GM13977 (cell line): ENCODE data around the gene KDM4C.

Experiments used
- DNase-seq: peaks from one replicate; pipeline ENCODE4 v3.0.0; 2012; ENCODE audit warnings: low spot score
- in situ Hi-C: fragments of 300-500 bp; cut with MboI; formaldehyde crosslinking; loops from one replicate; pipeline ENCODE4 v1.12.0; 2022; ENCODE audit warnings: low sequenced_read_pairs, low pct_unique_long_range_greater_than_20kb, mixed read lengths, inconsistent platforms; ENCODE audit not compliant: unreplicated experiment
- TF ChIP-seq, protein P1 (sequence below): IDR thresholded peaks from 2 replicates; pipeline ENCODE4 v1.5.1; 2012; ENCODE audit warnings: mild to moderate bottlenecking, control low read depth; ENCODE audit not compliant: insufficient read depth; ENCODE audit errors: extremely low read depth, missing control alignments

The KDM4C gene

DNA sequence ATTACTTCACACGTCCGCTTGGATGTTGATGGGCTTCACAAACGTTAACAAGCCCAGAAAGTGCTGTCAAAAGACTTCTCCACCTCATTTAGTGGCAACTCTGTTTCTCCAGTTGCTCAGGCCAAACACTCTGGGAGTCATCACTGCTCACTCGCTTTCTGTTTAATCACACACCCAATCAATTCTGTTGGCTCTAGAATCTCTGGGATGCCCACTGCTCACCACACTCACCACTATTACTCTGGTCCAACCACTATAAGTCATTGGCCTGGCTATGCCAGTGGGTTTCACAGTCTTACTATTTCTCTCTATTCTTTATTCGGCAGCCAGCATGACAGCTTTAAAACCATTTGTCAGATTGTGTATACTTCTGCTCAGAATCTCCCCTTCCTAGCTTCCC lies 163.5 kb downstream of the KDM4C start:
- no peak for DNase-seq
- TF ChIP-seq, protein P1, sequence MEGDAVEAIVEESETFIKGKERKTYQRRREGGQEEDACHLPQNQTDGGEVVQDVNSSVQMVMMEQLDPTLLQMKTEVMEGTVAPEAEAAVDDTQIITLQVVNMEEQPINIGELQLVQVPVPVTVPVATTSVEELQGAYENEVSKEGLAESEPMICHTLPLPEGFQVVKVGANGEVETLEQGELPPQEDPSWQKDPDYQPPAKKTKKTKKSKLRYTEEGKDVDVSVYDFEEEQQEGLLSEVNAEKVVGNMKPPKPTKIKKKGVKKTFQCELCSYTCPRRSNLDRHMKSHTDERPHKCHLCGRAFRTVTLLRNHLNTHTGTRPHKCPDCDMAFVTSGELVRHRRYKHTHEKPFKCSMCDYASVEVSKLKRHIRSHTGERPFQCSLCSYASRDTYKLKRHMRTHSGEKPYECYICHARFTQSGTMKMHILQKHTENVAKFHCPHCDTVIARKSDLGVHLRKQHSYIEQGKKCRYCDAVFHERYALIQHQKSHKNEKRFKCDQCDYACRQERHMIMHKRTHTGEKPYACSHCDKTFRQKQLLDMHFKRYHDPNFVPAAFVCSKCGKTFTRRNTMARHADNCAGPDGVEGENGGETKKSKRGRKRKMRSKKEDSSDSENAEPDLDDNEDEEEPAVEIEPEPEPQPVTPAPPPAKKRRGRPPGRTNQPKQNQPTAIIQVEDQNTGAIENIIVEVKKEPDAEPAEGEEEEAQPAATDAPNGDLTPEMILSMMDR: no peak
- in situ Hi-C loops: loop anchor here (25.0 kb wide), 1 partner anchor 616 kb away; no protein-coding TSS in a partner anchor

GRCh38 chr9:6922124-6922676 lies 164.4 kb downstream of the KDM4C start:
- no peak for DNase-seq
- TF ChIP-seq, protein P1: no peak
- in situ Hi-C loops: loop anchor here (25.0 kb wide), 1 partner anchor 615 kb away; no protein-coding TSS in a partner anchor

DNA sequence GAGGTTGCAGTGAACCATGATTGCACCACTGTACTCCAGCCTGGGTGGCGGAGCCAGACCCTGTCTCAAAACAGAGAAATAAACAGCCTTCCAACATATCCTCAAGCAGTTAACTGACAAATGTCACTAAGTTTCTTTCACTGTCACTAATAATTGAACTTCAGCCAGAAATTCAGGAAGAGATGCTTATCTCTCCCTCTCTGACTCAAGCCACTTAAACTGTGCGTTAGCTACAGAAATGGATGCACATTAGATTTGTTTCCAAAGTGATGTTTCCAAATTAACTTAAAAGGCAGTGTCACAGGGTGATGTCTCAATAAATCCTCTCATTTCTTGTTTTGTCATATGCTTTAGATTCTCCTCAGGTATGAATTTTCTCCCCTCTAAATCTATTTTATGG lies 164.9 kb downstream of the KDM4C start:
- in situ Hi-C loops: loop anchor here (25.0 kb wide), 1 partner anchor 615 kb away; no protein-coding TSS in a partner anchor
- no peak for DNase-seq
- TF ChIP-seq, protein P1: no peak

DNA sequence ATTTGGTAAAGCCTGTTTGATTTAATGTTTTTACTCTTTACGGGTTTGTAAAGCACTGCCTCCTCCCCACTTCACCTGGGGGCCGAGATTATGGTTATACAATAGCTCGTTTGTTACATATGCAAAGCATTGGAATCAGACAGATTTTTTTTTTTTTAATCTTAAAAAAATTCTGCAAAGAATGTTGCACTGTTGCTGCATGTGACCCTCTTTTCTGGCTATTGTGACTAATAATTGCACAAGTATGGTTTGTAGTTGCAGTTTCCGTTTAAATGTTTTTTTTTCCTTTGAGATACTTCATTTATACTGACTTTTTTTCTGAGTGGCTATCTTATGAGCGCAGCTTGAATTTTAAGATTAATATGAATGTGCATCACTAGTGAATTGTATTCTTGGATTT lies 165.3 kb downstream of the KDM4C start:
- TF ChIP-seq, protein P1: no peak
- in situ Hi-C loops: loop anchor here (25.0 kb wide), 1 partner anchor 614 kb away; no protein-coding TSS in a partner anchor

GRCh38 chr9:6924149-6924548 lies 166.4 kb downstream of the KDM4C start:
- TF ChIP-seq, protein P1: no peak
- DNase-seq: no peak
- in situ Hi-C loops: loop anchor here (25.0 kb wide), 1 partner anchor 613 kb away; no protein-coding TSS in a partner anchor

More for the DNA sequence above, 165.3 kb downstream of the KDM4C start:
- DNase-seq: no peak

GRCh38 chr9:6924988-6925563 lies 167.3 kb downstream of the KDM4C start:
- in situ Hi-C loops: loop anchor here (25.0 kb wide), 1 partner anchor 612 kb away; no protein-coding TSS in a partner anchor

More at GRCh38 chr9:6924988-6925563, 167.3 kb downstream of the KDM4C start:
- DNase-seq: no peak
- TF ChIP-seq, protein P1: no peak
